Pancreas (tissue), 10 donors: Measurements from ENCODE around the gene SEL1L. TPM values are rescaled to one million over a fixed set of nuclear protein-coding genes. Genes with fewer than 3 reads are reported as not detected.

Source experiments
- ATAC-seq, 4 donors: fragments of 200-7000 bp; cut with Tn5 transposase; one replicate each; pipeline versions ENCODE4 v1.8.0 to v1.9.1; 2020; ENCODE audit warnings: mild to moderate bottlenecking in 4 of 4, moderate library complexity in 4 of 4
- DNase-seq, 6 donors: peaks; one replicate each; pipeline ENCODE4 v3.0.0-alpha.2; 2020
- FAIRE-seq: peaks from 2 replicates; lab custom pipeline; 2012; peaks lifted over from hg19 to GRCh38; lab: Jason Lieb, UNC
- H3K27ac ChIP-seq, 4 donors: fragments of 200-600 bp; sonication (generic); 1 replicate in 3 of 4; 2 replicates in 1 of 4; pipeline versions ENCODE4 v1.5.0 to v1.8.0; 2020
- H3K27me3 ChIP-seq, 4 donors: fragments of 200-600 bp; one replicate each; pipeline ENCODE4 v1.8.0; 2021
- H3K36me3 ChIP-seq, 3 donors: fragments of 200-600 bp; sonication (generic) in 1 of 3; one replicate each; pipeline versions ENCODE4 v1.5.0 to v1.8.0; 2020 to 2021
- H3K4me1 ChIP-seq, 3 donors: fragments of 200-600 bp; one replicate each; pipeline ENCODE4 v1.8.0; 2021
- H3K4me3 ChIP-seq, 4 donors: fragments of 200-600 bp; sonication (generic) in 2 of 4; one replicate each; pipeline versions ENCODE4 v1.5.0 to v1.8.0; 2020 to 2021
- H3K9me3 ChIP-seq, 4 donors: fragments of 200-600 bp; one replicate each; pipeline ENCODE4 v1.8.0; 2021
- CTCF ChIP-seq, 4 donors: fragments of 200-600 bp; sonication (generic) in 3 of 4; IDR thresholded peaks; one replicate each; pipeline versions ENCODE4 v1.5.0 to v1.8.0; 2021; ENCODE audit warnings: antibody characterized with exemption in 4 of 4
- WGBS, 2 donors: extraction: QIAGEN DNeasy Blood & Tissue Kit; methylation state at CpG; one replicate each; pipeline ENCODE4 v1.1.7; 2013; 5-methylcytosine and 5-hydroxymethylcytosine counted together
- intact Hi-C, 3 donors: fragments of 100-400 bp; cut with DNase I; formaldehyde crosslinking; loops; one replicate each; pipeline versions ENCODE4 v1.11.1 to v1.14.2; 2022
- polyA plus RNA-seq, 2 donors: library from polyadenylated mRNA; stranded (reverse); fragments of 200-250 nt; gene quantifications; one replicate each; pipeline ENCODE4 v1.2.3, GENCODE V29; 2013
- total RNA-seq, 6 donors: library from RNA; stranded (reverse); fragmentation: NEBNext Ultra II Directional in 4 of 6; extraction: Animal tissue kit (Norgen Biotek cat#: 25700) in 4 of 6; gene quantifications; one replicate each; pipeline versions ENCODE4 v1.2.1 to v1.2.4, GENCODE V29; 2021 to 2023
- donor health status: healthy with polysubstance abuse.
- donor health status: DM: no; HTN: no; CAD: no; lungs with moderate emphysema.
- donor health status: DM: no; HTN: no; CAD: no.
- donor health status: control.
- donor health status: control.
- donor health status: Bipolar disorder and iron deficiency.
- donor health status: DM: yes; HTN: yes; CAD: no.
- donor health status: DM: no; HTN: no; CAD: no.
- donor health status: DM: no; HTN: no; CAD: no.
- donor health status: DM: yes; HTN: yes; CAD: no.

The SEL1L gene
- total and polyA plus RNA-seq, 8 donors: 54.5 to 763 (median 423) TPM

GRCh38 chr14:81511111-81511904 is 22.3 kb downstream of the SEL1L start:
- TF ChIP-seq CTCF (IDR thresholded peaks at IDR 0.05): no peak
- Histone ChIP-seq H3K27me3 (no peaks in the 10 kb centered on the region), H3K36me3 (peaks cover 0 to 17% (median 8%) of the 10 kb centered on the region in 3 donors), H3K4me1 (peaks cover 18 to 47% (median 33%) of the 10 kb centered on the region in 3 donors), H3K27ac (peak overlapping the region in 1 of 4 donors; percentile 24), H3K9me3 (no peaks in the 10 kb centered on the region), H3K4me3 (no peak overlapping the region)
- intact Hi-C loops: no loop called here
- 31 to 32% methylated on average over 6 of the region's 6 CpGs for WGBS, 2 donors
- peak in 1 of 4 donors; percentile 18 for ATAC-seq
- no peak for FAIRE-seq
- DNase-seq: no peak

GRCh38 chr14:81509838-81510452 is 23.7 kb downstream of the SEL1L start:
- Histone ChIP-seq H3K27ac (peak overlapping the region in 2 of 4 donors; percentile 4 to 42), H3K27me3 (no peaks in the 10 kb centered on the region), H3K36me3 (peaks cover 0 to 29% (median 8%) of the 10 kb centered on the region in 3 donors), H3K4me3 (no peak overlapping the region), H3K9me3 (no peaks in the 10 kb centered on the region), H3K4me1 (peaks cover 16 to 44% (median 31%) of the 10 kb centered on the region in 3 donors)
- DNase-seq (no peak), ATAC-seq (peak in 3 of 4 donors; percentile 17 to 39 (median 27)), FAIRE-seq (no peak)
- TF ChIP-seq CTCF (IDR thresholded peaks at IDR 0.05): no peak
- intact Hi-C loops: no loop called here
- 23 to 26% methylated on average over 6 of the region's 6 CpGs for WGBS, 2 donors

- no peaks in the 10 kb centered on the region for H3K27me3 ChIP-seq
- H3K4me1 ChIP-seq: peaks cover 16 to 44% (median 31%) of the 10 kb centered on the region in 3 donors
- H3K9me3 ChIP-seq: no peaks in the 10 kb centered on the region
- no peak for TF ChIP-seq CTCF (IDR thresholded peaks at IDR 0.05)
- no peak overlapping the region for H3K4me3 ChIP-seq
- 33 to 45% methylated on average over 5 of the region's 5 CpGs for WGBS, 2 donors
- FAIRE-seq (no peak), DNase-seq (no peak), ATAC-seq (no peak)
- peak overlapping the region in 1 of 4 donors; percentile 4 for H3K27ac ChIP-seq
- intact Hi-C loops: no loop called here
- peaks cover 0 to 30% (median 9%) of the 10 kb centered on the region in 3 donors for H3K36me3 ChIP-seq
Observed at GRCh38 chr14:81509321-81509720, 24.3 kb downstream of the SEL1L start.

GRCh38 chr14:81506487-81506886 is 27.2 kb downstream of the SEL1L start:
- ATAC-seq (no peak), FAIRE-seq (no peak), DNase-seq (no peak)
- intact Hi-C loops: no loop called here
- peaks cover 0 to 57% (median 26%) of the 10 kb centered on the region in 3 donors for H3K36me3 ChIP-seq
- no peak for TF ChIP-seq CTCF (IDR thresholded peaks at IDR 0.05)
- no peak overlapping the region for H3K27ac ChIP-seq
- no peaks in the 10 kb centered on the region for H3K9me3 ChIP-seq
- H3K4me1 ChIP-seq: peaks cover 16 to 30% (median 20%) of the 10 kb centered on the region in 3 donors
- no peak overlapping the region for H3K4me3 ChIP-seq
- no peaks in the 10 kb centered on the region for H3K27me3 ChIP-seq
